ENCODE data around the gene SLC8A2. TPM values are rescaled to one million over a fixed set of nuclear protein-coding genes. Genes with fewer than 3 reads are reported as not detected.

The SLC8A2 gene
- total RNA-seq, 2 donors from 2014 or later = 0.74 to 2.3 TPM

- intact Hi-C loops (cut with DNase I) = no loop called here
- no peak for DNase-seq
- Histone ChIP-seq H3K27ac (no peak overlapping the region), H3K9ac (ENCODE audit: low read depth in 2 of 2, low read length in 2 of 2) (no peak overlapping the region), H3K4me1 (no peaks in the 10 kb centered on the region), H3K27me3 (peaks cover 23% of the 10 kb centered on the region), H3K36me3 (no peaks in the 10 kb centered on the region), H3K4me3 (no peak overlapping the region), H3K9me3 (no peaks in the 10 kb centered on the region)
- no peak for TF ChIP-seq CTCF (IDR thresholded peaks at IDR 0.05)
Observed at GRCh38 chr19:47469719-47470118, 2.0 kb downstream of the SLC8A2 start.

- Histone ChIP-seq H3K27ac (no peak overlapping the region), H3K36me3 (no peaks in the 10 kb centered on the region), H3K4me3 (no peak overlapping the region), H3K27me3 (peaks cover 23% of the 10 kb centered on the region), H3K9me3 (no peaks in the 10 kb centered on the region), H3K9ac (ENCODE audit: low read depth in 2 of 2, low read length in 2 of 2) (no peak overlapping the region), H3K4me1 (no peaks in the 10 kb centered on the region)
- intact Hi-C loops (cut with DNase I) = no loop called here
- DNase-seq = no peak
- TF ChIP-seq CTCF (IDR thresholded peaks at IDR 0.05) = no peak
Observed at GRCh38 chr19:47469363-47469700, 2.4 kb downstream of the SLC8A2 start.

GRCh38 chr19:47467914-47468313 lies 3.8 kb downstream of the SLC8A2 start:
- intact Hi-C loops (cut with DNase I) = no loop called here
- Histone ChIP-seq H3K27me3 (peaks cover 23% of the 10 kb centered on the region), H3K9me3 (no peaks in the 10 kb centered on the region), H3K4me1 (no peaks in the 10 kb centered on the region), H3K4me3 (no peak overlapping the region), H3K36me3 (no peaks in the 10 kb centered on the region), H3K9ac (ENCODE audit: low read depth in 2 of 2, low read length in 2 of 2) (no peak overlapping the region), H3K27ac (no peak overlapping the region)
- no peak for TF ChIP-seq CTCF (IDR thresholded peaks at IDR 0.05)
- no peak for DNase-seq

- Histone ChIP-seq H3K36me3 (no peaks in the 10 kb centered on the region), H3K4me1 (no peaks in the 10 kb centered on the region), H3K27me3 (peaks cover 11% of the 10 kb centered on the region), H3K4me3 (no peak overlapping the region), H3K27ac (no peak overlapping the region), H3K9me3 (no peaks in the 10 kb centered on the region), H3K9ac (ENCODE audit: low read depth in 2 of 2, low read length in 2 of 2) (no peak overlapping the region)
- no peak for TF ChIP-seq CTCF (IDR thresholded peaks at IDR 0.05)
- no peak for DNase-seq
- intact Hi-C loops (cut with DNase I) = no loop called here
Observed at GRCh38 chr19:47465957-47466356, 5.7 kb downstream of the SLC8A2 start.

GRCh38 chr19:47464675-47465419 lies 6.8 kb downstream of the SLC8A2 start:
- intact Hi-C loops (cut with DNase I) = no loop called here
- no peak overlapping the region for H3K27ac ChIP-seq
- H3K4me1 ChIP-seq = no peaks in the 10 kb centered on the region
- no peaks in the 10 kb centered on the region for H3K36me3 ChIP-seq
- no peak overlapping the region for H3K4me3 ChIP-seq
- no peak overlapping the region for H3K9ac ChIP-seq (ENCODE audit: low read depth in 2 of 2, low read length in 2 of 2)
- peaks cover 7% of the 10 kb centered on the region for H3K27me3 ChIP-seq
- H3K9me3 ChIP-seq = no peaks in the 10 kb centered on the region
- no peak for TF ChIP-seq CTCF (IDR thresholded peaks at IDR 0.05)
- no peak for DNase-seq
